ENCODE data around the gene SETD1B.

GRCh38 chr12:121798787-121799155 is 5.0 kb upstream of the SETD1B start:
- TF ChIP-seq CTCF (IDR thresholded peaks at IDR 0.05; ENCODE audit: borderline replicate concordance, extremely low read depth, low read length, poor library complexity, severe bottlenecking), result no peak
- TF ChIP-seq EZH2 (IDR thresholded peaks at IDR 0.05; ENCODE audit: borderline replicate concordance, low read depth, low read length, severe bottlenecking), result no peak

Measured in DND-41 (cell line).